Effector CD8-positive, alpha-beta T cell (primary cell): ENCODE data around the gene LNPK.
"Not testable (repeated sequence)": the region's sequence is repeated elsewhere in the genome, so short reads cannot be mapped to it uniquely, and the experiment has no call there.

Source experiments
- DNase-seq: peaks from one replicate; lab custom pipeline; 2025; lab: John Stamatoyannopoulos, UW

The LNPK gene

DNA sequence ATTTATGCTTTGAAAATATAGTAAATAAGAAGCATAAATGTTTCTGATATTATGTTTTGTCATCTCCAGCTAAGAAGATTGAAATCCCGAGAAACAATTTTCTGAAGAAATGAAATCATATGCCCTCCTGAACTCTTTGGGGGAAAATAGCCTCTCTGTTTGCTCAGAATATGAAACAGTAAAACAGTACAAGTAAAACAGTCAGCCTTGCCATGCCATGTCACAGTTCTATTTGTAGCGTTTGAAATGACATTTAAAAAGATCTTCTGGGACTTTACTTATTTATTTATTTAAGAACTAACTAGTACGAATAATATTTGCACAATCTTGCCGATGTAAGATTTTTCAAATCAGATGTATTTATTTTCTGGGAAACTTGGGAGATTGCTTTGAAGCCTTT is 98.0 kb downstream of the LNPK start:
- no peak for DNase-seq

DNA sequence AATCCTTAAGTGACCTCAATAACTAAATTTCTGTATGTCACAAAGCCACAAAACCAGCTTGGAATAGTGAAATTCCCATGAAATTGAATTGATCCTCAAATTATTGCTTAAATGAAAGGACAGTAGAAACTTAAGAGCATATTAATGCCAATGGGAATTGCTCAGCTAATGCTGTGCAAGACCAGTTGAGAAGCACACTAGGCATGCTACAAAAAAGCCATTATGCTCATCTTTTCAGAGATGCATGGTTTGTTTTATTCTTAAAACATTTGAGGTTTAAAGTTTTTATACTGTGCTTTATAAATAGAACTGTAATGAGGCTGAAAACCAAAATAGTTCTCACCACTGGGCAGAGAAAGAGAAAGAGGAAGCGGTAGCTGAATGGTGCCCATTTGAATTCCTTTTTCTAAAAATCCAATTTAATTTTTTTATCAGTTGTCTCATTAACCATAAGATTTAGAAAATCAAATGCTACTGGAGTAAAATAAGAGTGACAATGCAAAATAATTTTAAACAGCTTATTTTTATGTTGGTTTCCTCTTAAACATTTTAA is 98.6 kb downstream of the LNPK start:
- no peak for DNase-seq

- not testable (repeated sequence) for DNase-seq
Observed at GRCh38 chr2:175895957-175896356, 106.1 kb downstream of the LNPK start.

GRCh38 chr2:175892046-175892445 is 110.0 kb downstream of the LNPK start:
- DNase-seq: no peak

GRCh38 chr2:175890636-175891242 is 111.3 kb downstream of the LNPK start:
- no peak for DNase-seq

DNA sequence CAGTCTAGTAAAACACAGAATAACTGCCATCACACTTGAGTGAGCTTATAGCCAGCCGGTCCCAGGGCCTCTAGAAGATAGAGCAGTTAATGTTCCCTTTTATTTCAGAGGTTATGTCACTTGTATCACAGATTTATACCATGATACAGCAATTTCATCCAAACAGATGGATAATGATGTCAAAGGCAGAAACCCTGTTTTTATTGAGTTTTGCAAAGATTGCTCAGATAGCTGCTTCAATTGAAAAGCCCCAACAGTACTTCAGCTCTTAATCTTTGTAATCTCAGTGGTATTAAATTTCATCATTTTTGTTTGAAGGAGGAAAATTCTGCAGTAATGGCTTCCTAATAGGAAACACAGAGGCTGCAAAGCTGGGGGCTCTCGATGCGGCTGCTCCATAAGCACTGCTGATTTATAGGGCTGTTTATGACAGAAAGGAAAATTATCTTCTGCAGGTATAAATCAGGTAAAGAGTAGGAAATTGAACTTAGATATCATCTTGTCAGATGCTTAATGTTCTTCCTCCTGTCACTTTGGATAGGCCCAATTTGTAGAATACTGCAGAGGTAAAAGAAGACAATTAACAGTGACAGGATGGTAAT is 112.3 kb downstream of the LNPK start:
- DNase-seq: no peak

GRCh38 chr2:175887776-175888175 is 114.3 kb downstream of the LNPK start:
- DNase-seq: no peak

DNA sequence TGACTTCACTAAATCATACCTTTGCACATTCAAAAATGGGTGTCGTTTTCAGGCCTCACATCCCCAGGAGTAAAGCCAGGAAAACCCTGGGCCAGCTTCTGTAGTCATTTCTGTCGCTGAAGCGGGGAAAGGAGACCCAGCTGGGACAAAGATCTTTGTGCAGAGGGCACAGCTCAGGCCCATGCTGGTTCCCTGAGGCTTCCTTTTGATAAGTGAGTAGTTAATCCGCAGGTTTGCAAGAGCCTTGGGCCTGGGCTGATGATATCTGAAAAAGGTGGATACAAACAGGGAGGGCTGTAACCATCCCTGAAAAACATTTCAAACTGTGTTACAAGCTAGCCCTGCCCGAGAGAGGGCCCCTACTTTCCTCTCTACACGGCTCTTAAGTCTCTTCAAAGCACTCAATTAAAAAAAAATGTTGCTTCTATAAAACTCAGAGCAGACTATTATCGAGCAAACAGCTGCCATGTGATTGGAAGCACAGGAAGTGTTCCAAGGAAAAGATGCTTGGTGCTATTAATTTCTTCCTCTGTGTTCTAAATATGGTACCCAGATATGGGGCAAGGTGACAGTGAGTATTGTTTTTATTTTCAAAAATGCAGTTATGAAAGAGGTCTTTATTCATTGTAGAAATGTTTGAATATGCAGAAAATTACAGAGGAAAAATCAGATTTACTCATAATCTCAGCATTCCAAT is 117.2 kb downstream of the LNPK start:
- no peak for DNase-seq

DNA sequence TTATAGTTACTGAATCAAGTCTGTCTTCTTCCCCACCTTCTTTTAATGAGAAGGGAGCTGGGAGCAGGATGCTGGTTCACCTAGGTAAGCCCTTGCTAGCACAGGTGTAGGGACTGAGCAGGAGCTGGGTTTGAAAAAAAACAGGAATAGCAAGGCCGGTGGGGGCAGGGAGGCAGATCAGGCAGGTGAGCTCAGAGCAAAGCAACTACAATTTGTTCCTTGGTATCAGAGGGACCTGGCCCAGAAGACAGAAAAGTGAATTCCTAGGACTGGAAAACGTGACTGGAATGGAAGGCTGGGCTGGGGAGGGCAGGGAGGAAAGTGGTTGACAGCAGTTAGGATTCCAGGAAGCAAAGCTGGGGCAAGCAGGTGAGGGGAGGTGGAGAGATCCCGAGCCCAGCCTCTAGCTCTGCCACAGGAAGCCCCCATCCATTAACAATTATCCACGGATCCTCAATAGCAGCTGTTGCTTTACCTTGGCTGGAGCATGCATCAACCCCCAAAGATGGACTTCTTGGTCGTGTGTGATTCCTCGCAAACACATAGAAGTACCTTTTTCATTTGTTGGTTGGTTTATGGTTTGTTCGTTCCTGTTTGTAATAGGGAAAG is 118.4 kb downstream of the LNPK start:
- DNase-seq: no peak

DNA sequence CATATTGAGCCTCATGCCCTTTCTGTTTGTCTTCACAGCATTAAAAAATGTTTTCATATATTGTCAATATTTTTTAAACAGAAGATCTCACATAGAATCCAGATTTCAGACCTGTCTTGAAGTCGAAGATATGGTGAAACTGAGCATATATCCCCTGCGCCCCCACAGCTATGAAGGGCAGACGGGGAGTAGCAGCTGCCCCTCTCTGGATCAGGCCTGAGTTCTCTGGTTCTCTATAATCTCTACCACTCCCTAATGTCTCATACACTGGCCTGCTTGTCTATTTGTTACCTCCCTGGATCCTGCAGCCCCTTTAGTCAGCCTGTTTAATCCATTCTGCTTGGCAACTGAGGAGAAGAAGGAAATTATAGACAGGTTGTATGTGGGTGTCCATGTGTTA is 122.4 kb downstream of the LNPK start:
- DNase-seq: no peak

DNA sequence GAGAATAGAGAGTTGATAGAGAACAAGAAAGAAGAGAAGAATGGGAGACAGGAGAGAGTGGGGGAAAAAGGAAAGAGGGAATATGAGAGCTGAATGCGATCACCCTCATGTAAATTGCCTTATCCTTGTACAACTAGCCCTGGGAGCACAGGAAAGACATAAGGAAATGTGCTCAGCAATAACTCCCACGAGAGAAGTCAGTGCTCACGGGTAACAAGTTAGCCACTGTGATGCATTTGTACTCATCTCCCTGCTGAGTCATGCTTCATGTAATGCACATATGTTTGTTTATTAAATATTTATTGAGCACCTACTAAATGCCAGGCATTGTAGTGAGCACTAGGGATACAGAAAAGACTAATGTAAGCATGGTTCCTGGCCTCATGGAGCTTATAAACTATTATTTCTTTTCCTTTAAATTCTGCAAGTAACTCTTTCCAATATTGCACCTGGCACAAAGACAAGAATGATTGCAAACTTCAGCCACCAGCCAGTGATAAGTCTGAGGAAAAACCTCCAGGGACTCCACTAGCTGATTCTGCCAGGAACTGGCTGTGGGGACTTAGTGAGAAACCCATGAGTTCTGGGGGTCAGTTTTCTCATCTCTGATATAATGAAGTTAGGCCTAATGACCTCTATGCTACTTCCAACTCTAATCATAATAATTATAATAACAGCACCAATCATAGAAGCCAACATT is 124.1 kb downstream of the LNPK start:
- DNase-seq: no peak

- no peak for DNase-seq
Observed at GRCh38 chr2:175874291-175874690, 127.8 kb downstream of the LNPK start.
